ENCODE measurements around the gene TMEM168.

- TF ChIP-seq CTCF (IDR thresholded peaks at IDR 0.05) (no peak), POLR2A (IDR thresholded peaks at IDR 0.05) (no peak)
Measured at GRCh38 chr7:112791465-112792168, 1.4 kb upstream of the TMEM168 start.
